GM23338 (cell line): Measurements from ENCODE around the gene HDAC9.

Experiments used
- CREB1 ChIP-seq: fragments of 250-450 bp; sonication (Bioruptor Pico); IDR thresholded peaks from 2 replicates; pipeline ENCODE4 v1.5.0; 2020; ENCODE audit warnings: low read depth, mild to moderate bottlenecking, moderate library complexity
- CTCF ChIP-seq, 2 experiments: fragments of 200-600 bp in 1 of 2; sonication (generic) in 1 of 2; conservative IDR thresholded peaks; 2 replicates each; pipeline versions ENCODE4 v1.5.1 to v1.6.1; 2016 to 2017; ENCODE audit warnings: antibody characterized with exemption in 2 of 2, low read depth in 2 of 2, mild to moderate bottlenecking in 2 of 2, moderate library complexity in 1 of 2
- EZH2 ChIP-seq: fragments of 200-600 bp; sonication (generic); IDR thresholded peaks from one replicate; pipeline ENCODE4 v1.8.0; 2017; ENCODE audit warnings: antibody characterized with exemption, mild to moderate bottlenecking, low read depth; ENCODE audit not compliant: unreplicated experiment
- EZH2phosphoT487 ChIP-seq: fragments of 200-600 bp; sonication (generic); IDR thresholded peaks from one replicate; pipeline ENCODE4 v1.8.1; 2018; ENCODE audit warnings: antibody characterized with exemption; ENCODE audit not compliant: unreplicated experiment
- POLR2AphosphoS5 ChIP-seq: IDR thresholded peaks from 2 replicates; pipeline ENCODE4 v1.6.1; 2016; ENCODE audit warnings: antibody characterized with exemption, low read depth
- ZNF331 ChIP-seq: fragments of 250-450 bp; sonication (Bioruptor Pico); IDR thresholded peaks from 2 replicates; pipeline ENCODE4 v1.5.0; 2020; ENCODE audit warnings: low read depth, mild to moderate bottlenecking, moderate library complexity

- TF ChIP-seq CTCF (conservative IDR thresholded peaks at IDR 0.05; ENCODE audit: low read depth in 2 of 2) (no peak), POLR2AphosphoS5 (no peak), EZH2phosphoT487 (no peak), CREB1 (CRISPR knock-in tag) (no peak), ZNF331 (CRISPR knock-in tag) (no peak), EZH2 (no peak)
Measured at GRCh38 chr7:18753972-18754610, 258.5 kb downstream of the HDAC9 start.
